HUES64 (cell line): ENCODE results near the gene HMG20B.

ENCODE experiments used
- H3K27ac ChIP-seq: 2 replicates; pipeline ENCODE4 v1.7.0; 2013; ENCODE audit warnings: low read depth, low read length, inconsistent platforms
- H3K27me3 ChIP-seq: 2 replicates; pipeline ENCODE4 v1.6.1; 2013; ENCODE audit warnings: mild to moderate bottlenecking, low read length; ENCODE audit not compliant: insufficient read depth
- H3K36me3 ChIP-seq: 2 replicates; pipeline ENCODE4 v1.6.1; 2013; ENCODE audit warnings: mild to moderate bottlenecking, low read length; ENCODE audit not compliant: insufficient read depth
- H3K4me1 ChIP-seq: 2 replicates; pipeline ENCODE4 v1.6.1; 2013; ENCODE audit warnings: mild to moderate bottlenecking, low read length, moderate library complexity; ENCODE audit not compliant: insufficient read depth
- H3K4me3 ChIP-seq: 2 replicates; pipeline ENCODE4 v1.5.1; 2013; ENCODE audit warnings: mild to moderate bottlenecking, low read length, moderate library complexity
- H3K9ac ChIP-seq: 2 replicates; pipeline ENCODE4 v1.6.1; 2013; ENCODE audit warnings: mild to moderate bottlenecking, low read depth, low read length
- H3K9me3 ChIP-seq: 2 replicates; pipeline ENCODE4 v1.6.1; 2013; ENCODE audit warnings: low read depth, low read length; ENCODE audit not compliant: insufficient read depth
- WGBS: fragments of 150-250, 120-280 bp; methylation state at CpG from one replicate; pipeline ENCODE4 v1.1.7; 2013; ENCODE audit warnings: missing lambda C conversion rate; 5-methylcytosine and 5-hydroxymethylcytosine counted together

Gene HMG20B

GRCh38 chr19:3537438-3538240 lies 35.1 kb upstream of the HMG20B start:
- Histone ChIP-seq H3K9me3 (no peaks in the 10 kb centered on the region), H3K4me3 (no peak overlapping the region), H3K9ac (no peak overlapping the region), H3K27me3 (no peaks in the 10 kb centered on the region), H3K4me1 (no peaks in the 10 kb centered on the region), H3K27ac (no peak overlapping the region), H3K36me3 (peaks cover 37% of the 10 kb centered on the region)
- 92% methylated on average over 22 of the region's 22 CpGs for WGBS

- Histone ChIP-seq H3K36me3 (peaks cover 30% of the 10 kb centered on the region), H3K9ac (no peak overlapping the region), H3K4me3 (no peak overlapping the region), H3K27ac (no peak overlapping the region), H3K4me1 (no peaks in the 10 kb centered on the region), H3K9me3 (no peaks in the 10 kb centered on the region), H3K27me3 (no peaks in the 10 kb centered on the region)
- 93% methylated on average over 25 of the region's 25 CpGs for WGBS
Measured at GRCh38 chr19:3538258-3538929, 34.4 kb upstream of the HMG20B start.

DNA sequence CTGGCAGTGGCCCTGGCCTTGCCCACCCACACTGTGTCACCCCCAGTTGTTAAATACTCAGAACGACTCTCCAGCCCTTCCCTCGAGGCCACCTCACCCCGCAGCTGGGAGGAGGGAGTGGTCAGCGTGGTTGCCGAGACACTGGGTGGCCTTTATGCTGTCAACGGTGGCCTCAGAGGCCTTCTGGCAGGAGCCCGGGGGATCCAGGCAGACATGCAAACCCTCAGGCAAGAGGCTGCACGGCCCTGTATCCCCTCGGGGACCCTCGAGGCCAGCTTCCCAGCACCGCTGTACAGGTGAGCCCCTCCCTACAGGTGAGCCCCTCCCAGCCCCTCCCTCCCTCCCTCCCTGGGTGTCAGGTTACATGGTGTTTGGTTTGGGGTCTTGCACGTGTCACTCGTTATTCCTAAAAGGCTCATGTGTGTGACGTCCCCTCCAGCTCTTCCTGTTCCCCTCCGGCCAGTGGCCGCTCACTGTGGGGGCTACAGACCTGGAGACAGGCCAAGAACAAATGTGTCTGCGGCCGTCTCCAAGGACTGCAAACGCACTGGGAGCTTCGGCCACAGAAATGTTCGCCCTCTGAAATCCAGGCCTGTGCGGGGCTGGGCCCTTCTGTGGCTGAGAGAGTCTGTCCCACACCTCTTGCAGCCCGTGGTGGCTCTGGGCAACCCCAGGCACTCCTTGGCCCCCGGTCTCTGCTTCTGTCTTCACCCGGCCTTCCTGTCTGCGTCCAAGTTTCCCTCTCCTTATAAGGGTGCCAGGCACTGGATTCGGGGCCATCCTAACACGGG lies 33.6 kb upstream of the HMG20B start, which contains the start of gene TEKTIP1:
TSS of gene TEKTIP1 (plus strand) at position 210 of the 791 bp plus-strand sequence. CDS start at position 214, 4 bp downstream.
- Histone ChIP-seq H3K9me3 (no peaks in the 10 kb centered on the region), H3K27ac (peak within 1 kb of the TSS; percentile 25; the same call in 1 of the 2 replicates), H3K9ac (no peak within 1 kb of the TSS), H3K36me3 (peaks cover 25% of the 10 kb centered on the region), H3K4me3 (no peak within 1 kb of the TSS), H3K27me3 (no peaks in the 10 kb centered on the region), H3K4me1 (no peaks in the 10 kb centered on the region)
- 76% methylated on average over 28 of the region's 28 CpGs for WGBS

DNA sequence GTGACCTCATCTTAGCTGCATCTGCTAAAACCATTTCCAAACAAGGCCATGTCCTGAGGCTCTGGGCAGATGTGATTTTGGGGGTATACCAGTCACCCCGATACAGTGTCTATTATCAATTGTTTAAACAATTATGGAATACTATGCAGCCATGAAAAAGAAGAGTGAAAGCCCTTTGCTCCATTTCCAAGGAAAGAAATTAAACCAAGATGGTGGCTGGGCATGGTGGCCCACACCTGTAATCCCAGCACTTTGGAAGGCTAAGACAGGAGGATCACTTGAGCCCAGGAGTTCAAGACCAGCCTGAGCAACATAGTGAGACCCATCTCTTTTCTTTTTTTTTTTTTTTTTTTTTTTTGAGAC lies 33.0 kb upstream of the HMG20B start:
- peaks cover 23% of the 10 kb centered on the region for H3K36me3 ChIP-seq
- no peaks in the 10 kb centered on the region for H3K27me3 ChIP-seq
- no peak overlapping the region for H3K27ac ChIP-seq
- H3K4me1 ChIP-seq: no peaks in the 10 kb centered on the region
- no peaks in the 10 kb centered on the region for H3K9me3 ChIP-seq
- H3K9ac ChIP-seq: no peak overlapping the region
- no peak overlapping the region for H3K4me3 ChIP-seq
- WGBS: no CpG with 5 or more reads among the region's 1 CpG

DNA sequence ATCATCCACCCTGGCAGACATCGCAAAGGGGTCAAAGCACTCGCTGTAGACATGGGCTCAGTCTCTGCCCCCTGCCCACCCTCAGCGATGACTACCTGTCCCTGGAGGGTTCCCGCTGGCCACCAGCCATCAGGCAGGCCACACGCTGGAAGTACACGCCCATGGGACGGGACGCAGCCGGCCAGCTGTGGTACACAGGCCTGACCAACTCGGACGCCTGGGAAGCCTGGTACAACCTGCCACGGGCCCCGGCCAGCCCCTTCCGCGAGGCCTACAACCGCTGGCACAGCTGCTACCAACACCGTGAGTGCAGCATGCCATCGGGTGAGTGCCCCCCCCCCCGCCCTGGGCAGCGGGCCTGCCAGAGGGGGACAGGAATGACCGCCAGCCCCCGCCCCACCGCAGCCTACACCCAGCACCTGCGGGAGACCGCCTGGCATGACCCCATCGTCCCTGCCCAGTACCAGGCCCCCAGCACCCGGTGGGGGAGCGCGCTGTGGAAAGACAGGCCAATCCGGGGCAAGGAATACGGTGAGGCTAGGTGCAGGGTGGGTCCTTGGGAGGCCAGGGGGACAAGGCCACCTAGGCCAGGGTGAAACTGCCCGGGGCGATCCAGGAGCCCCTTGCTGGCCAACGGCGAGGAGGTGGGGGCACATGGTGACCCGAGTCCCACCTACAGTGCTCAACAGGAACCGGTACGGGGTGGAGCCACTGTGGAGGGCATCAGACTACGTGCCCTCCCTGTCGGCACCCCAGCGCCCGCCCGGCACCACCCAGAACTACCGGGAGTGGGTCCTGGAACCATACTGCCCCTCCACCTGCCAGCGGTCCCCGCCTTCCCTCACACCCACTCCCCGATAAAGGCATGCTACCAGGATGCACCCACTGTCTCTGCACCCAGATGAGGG lies 29.3 kb upstream of the HMG20B start:
- H3K4me1 ChIP-seq: no peaks in the 10 kb centered on the region
- H3K27ac ChIP-seq: no peak overlapping the region
- no peak overlapping the region for H3K4me3 ChIP-seq
- no peak overlapping the region for H3K9ac ChIP-seq
- H3K9me3 ChIP-seq: no peaks in the 10 kb centered on the region
- H3K27me3 ChIP-seq: no peaks in the 10 kb centered on the region
- H3K36me3 ChIP-seq: peaks cover 17% of the 10 kb centered on the region
- WGBS: 95% methylated on average over 47 of the region's 47 CpGs

- 94% methylated on average over 9 of the region's 9 CpGs for WGBS
- Histone ChIP-seq H3K9ac (no peak overlapping the region), H3K4me3 (no peak overlapping the region), H3K4me1 (no peaks in the 10 kb centered on the region), H3K36me3 (peaks cover 17% of the 10 kb centered on the region), H3K27ac (no peak overlapping the region), H3K27me3 (no peaks in the 10 kb centered on the region), H3K9me3 (no peaks in the 10 kb centered on the region)
Measured at GRCh38 chr19:3544058-3544376, 28.7 kb upstream of the HMG20B start.

GRCh38 chr19:3544742-3545668 lies 27.7 kb upstream of the HMG20B start:
- H3K27ac ChIP-seq: no peak overlapping the region
- no peaks in the 10 kb centered on the region for H3K27me3 ChIP-seq
- H3K4me1 ChIP-seq: no peaks in the 10 kb centered on the region
- no peak overlapping the region for H3K9ac ChIP-seq
- 65% methylated on average over 30 of the region's 30 CpGs for WGBS
- H3K9me3 ChIP-seq: no peaks in the 10 kb centered on the region
- peaks cover 17% of the 10 kb centered on the region for H3K36me3 ChIP-seq
- no peak overlapping the region for H3K4me3 ChIP-seq

DNA sequence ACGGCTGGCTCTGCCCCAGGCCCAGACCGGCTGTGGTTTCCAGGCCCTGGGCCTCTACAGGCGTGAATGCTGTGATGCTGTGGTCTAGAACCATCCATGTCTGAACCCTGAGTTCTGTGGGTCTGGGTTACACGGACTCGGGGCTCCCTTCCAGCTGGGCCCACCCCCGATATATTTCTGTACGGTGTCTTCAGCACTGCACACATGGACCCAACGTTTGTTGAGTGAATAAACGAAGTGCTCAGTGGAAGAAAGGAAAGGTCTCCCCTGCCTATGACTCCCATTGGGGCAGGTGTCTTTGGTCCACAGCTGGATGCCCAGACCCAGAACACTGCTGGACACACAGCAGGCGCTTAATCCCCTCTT lies 27.1 kb upstream of the HMG20B start:
- Histone ChIP-seq H3K4me1 (no peaks in the 10 kb centered on the region), H3K36me3 (peaks cover 17% of the 10 kb centered on the region), H3K27me3 (no peaks in the 10 kb centered on the region), H3K9me3 (no peaks in the 10 kb centered on the region), H3K27ac (no peak overlapping the region), H3K9ac (no peak overlapping the region), H3K4me3 (no peak overlapping the region)
- WGBS: 95% methylated on average over 10 of the region's 10 CpGs

GRCh38 chr19:3546119-3546518 lies 26.6 kb upstream of the HMG20B start:
- 97% methylated on average over 23 of the region's 23 CpGs for WGBS
- Histone ChIP-seq H3K9ac (no peak overlapping the region), H3K27me3 (no peaks in the 10 kb centered on the region), H3K4me3 (no peak overlapping the region), H3K27ac (no peak overlapping the region), H3K9me3 (no peaks in the 10 kb centered on the region), H3K36me3 (peaks cover 21% of the 10 kb centered on the region), H3K4me1 (no peaks in the 10 kb centered on the region)

DNA sequence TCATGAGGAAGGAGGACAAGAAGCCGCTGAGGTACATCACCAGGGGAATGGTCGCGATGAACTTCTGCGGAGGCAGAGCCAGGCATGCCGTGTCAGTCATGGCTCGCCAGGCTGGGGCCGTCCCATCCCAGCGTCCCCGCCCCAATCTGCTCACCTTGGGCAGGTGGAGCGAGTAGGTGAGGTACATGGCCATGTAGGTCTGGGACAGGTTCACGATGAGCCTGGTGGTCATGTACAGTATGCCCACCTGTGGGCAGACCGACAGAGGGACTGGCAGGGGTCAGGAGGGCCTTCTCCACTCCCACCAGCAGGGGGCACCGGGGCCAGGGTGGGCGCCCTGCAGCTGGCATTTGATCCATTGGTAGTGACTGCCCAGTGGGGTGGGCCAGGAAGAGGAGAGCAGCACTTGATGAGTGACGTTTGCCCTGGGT lies 25.4 kb upstream of the HMG20B start:
- Histone ChIP-seq H3K27me3 (no peaks in the 10 kb centered on the region), H3K4me1 (no peaks in the 10 kb centered on the region), H3K27ac (no peak overlapping the region), H3K36me3 (peaks cover 19% of the 10 kb centered on the region), H3K4me3 (no peak overlapping the region), H3K9me3 (no peaks in the 10 kb centered on the region), H3K9ac (no peak overlapping the region)
- WGBS: 90% methylated on average over 15 of the region's 15 CpGs
